Spleen (tissue), 11 donors: Measurements from ENCODE around the gene AKT3. TPM values are rescaled to one million over a fixed set of nuclear protein-coding genes. Genes with fewer than 3 reads are reported as not detected.

ENCODE experiments used
- DNase-seq: peaks from one replicate; pipeline ENCODE4 v3.0.0-alpha.2; 2020
- H3K27ac ChIP-seq, 8 donors: fragments of 200-600 bp; sonication (generic) in 7 of 8; 1 replicate in 4 of 8; 2 replicates in 4 of 8; pipeline versions ENCODE4 v1.5.0 to v1.8.0; 2016 to 2021; ENCODE audit warnings: inconsistent platforms in 4 of 8, mild to moderate bottlenecking in 4 of 8, moderate library complexity in 1 of 8
- H3K27me3 ChIP-seq, 7 donors: fragments of 200-600 bp; sonication (generic) in 6 of 7; replicated peaks in 1 of 7; 1 replicate in 4 of 7; 2 replicates in 3 of 7; pipeline versions ENCODE4 v1.5.0 to v1.8.0; 2016 to 2021; ENCODE audit warnings: inconsistent platforms in 3 of 7, mild to moderate bottlenecking in 1 of 7
- H3K36me3 ChIP-seq, 6 donors: fragments of 200-600 bp; sonication (generic) in 5 of 6; 1 replicate in 4 of 6; 2 replicates in 2 of 6; pipeline versions ENCODE4 v1.5.0 to v1.8.0; 2016 to 2021; ENCODE audit warnings: inconsistent platforms in 2 of 6
- H3K4me1 ChIP-seq, 6 donors: fragments of 200-600 bp; sonication (generic) in 5 of 6; 1 replicate in 3 of 6; 2 replicates in 3 of 6; pipeline versions ENCODE4 v1.5.0 to v1.8.0; 2016 to 2021; ENCODE audit warnings: inconsistent platforms in 3 of 6
- H3K4me3 ChIP-seq, 8 donors: fragments of 200-600 bp; sonication (generic) in 7 of 8; 1 replicate in 4 of 8; 2 replicates in 4 of 8; pipeline versions ENCODE4 v1.5.0 to v1.8.0; 2016 to 2021; ENCODE audit warnings: inconsistent platforms in 4 of 8, mild to moderate bottlenecking in 4 of 8, moderate library complexity in 2 of 8
- H3K9me3 ChIP-seq, 8 donors: fragments of 200-600 bp; sonication (generic) in 7 of 8; 1 replicate in 4 of 8; 2 replicates in 4 of 8; pipeline versions ENCODE4 v1.5.0 to v1.8.0; 2016 to 2021; ENCODE audit warnings: inconsistent platforms in 4 of 8
- CTCF ChIP-seq, 11 experiments: fragments of 200-600 bp in 7 of 11; fragments of 450-650 bp in 4 of 11; sonication (generic) in 4 of 11; IDR thresholded peaks in 8 of 11; conservative IDR thresholded peaks in 3 of 11; 1 replicate in 7 of 11; 2 replicates in 4 of 11; pipeline versions ENCODE4 v1.4.0 to v1.8.0; 2016 to 2021; ENCODE audit warnings: antibody characterized with exemption in 11 of 11, inconsistent platforms in 4 of 11, mild to moderate bottlenecking in 1 of 11
- POLR2A ChIP-seq, 3 donors: fragments of 450-650 bp; IDR thresholded peaks; one replicate each; pipeline ENCODE4 v1.5.1; 2017; ENCODE audit warnings: antibody characterized with exemption in 3 of 3, mild to moderate bottlenecking in 1 of 3
- POLR2AphosphoS5 ChIP-seq, 3 donors: sonication (generic); formaldehyde crosslinking; IDR thresholded peaks; one replicate each; pipeline ENCODE4 v1.5.1; 2017; ENCODE audit warnings: antibody characterized with exemption in 3 of 3
- WGBS, 5 donors: extraction: QIAGEN DNeasy Blood & Tissue Kit in 3 of 5; methylation state at CpG; one replicate each; pipeline versions ENCODE4 v1.1.5 to v1.1.7; 2013 to 2018; 5-methylcytosine and 5-hydroxymethylcytosine counted together
- intact Hi-C: fragments of 100-400 bp; cut with DNase I; formaldehyde crosslinking; loops from one replicate; pipeline ENCODE4 v1.15.0; 2023; ENCODE audit warnings: low total_unique reads
- polyA plus RNA-seq, 3 donors: library from polyadenylated mRNA; stranded (reverse); fragments of 200-250 nt; gene quantifications; one replicate each; pipeline ENCODE4 v1.2.1, GENCODE V29; 2013
- total RNA-seq, 7 donors: library from RNA; depleted of rRNA in 3 of 7; stranded (reverse); fragments of >200 nt in 3 of 7; fragmentation: NEBNext Ultra II Directional in 4 of 7; extraction: Animal tissue kit (Norgen Biotek cat#: 25700) in 4 of 7; gene quantifications; one replicate each; pipeline versions ENCODE4 v1.1.0 to v1.2.1, GENCODE V29; 2016 to 2021
- donor health status: healthy with polysubstance abuse.
- donor health status: DM: no; HTN: no; CAD: no; lungs with moderate emphysema.
- donor health status: DM: no; HTN: no; CAD: no.
- donor health status: Bipolar disorder and iron deficiency.
- donor health status: healthy.
- donor health status: DM: no; HTN: no; CAD: no.
- donor health status: DM: yes; HTN: yes; CAD: no.

Gene AKT3
- total and polyA plus RNA-seq, 10 donors: 4.3 to 91.3 (median 46.4) TPM

DNA sequence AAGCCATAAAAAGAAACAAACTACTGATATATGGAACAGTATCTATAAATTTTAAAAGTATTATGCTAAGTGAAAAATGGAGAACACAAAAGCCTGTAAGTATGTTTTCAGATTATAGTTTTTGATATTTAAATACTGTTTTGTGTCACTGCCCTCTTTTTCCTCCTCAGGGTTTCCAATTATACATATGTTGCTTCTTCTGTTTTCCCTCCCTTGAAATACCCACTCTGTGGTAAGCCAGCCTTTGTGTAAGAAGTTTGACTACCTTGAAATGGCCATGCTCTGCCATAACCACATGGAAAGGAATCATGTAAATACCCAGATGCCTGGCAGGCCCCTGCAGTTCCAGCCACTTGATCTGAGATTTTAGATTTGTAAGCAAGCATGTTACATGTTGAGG, 248.3 kb downstream of the AKT3 start:
- Histone ChIP-seq H3K9me3 (peaks cover 4 to 24% (median 23%) of the 10 kb centered on the region in 8 donors), H3K27ac (no peak overlapping the region), H3K36me3 (peaks cover 0 to 33% (median 5%) of the 10 kb centered on the region in 6 donors), H3K4me1 (peaks cover 7 to 25% (median 11%) of the 10 kb centered on the region in 6 donors), H3K4me3 (no peak overlapping the region), H3K27me3 (no peaks in the 10 kb centered on the region)
- intact Hi-C loops: no loop called here
- TF ChIP-seq POLR2A (IDR thresholded peaks at IDR 0.05): no peak
- no peak for TF ChIP-seq CTCF (IDR thresholded peaks at IDR 0.05 in 8 of 11, conservative IDR thresholded peaks at IDR 0.05 in 3 of 11)
- TF ChIP-seq POLR2AphosphoS5 (IDR thresholded peaks at IDR 0.05): no peak
- no peak for DNase-seq

- Histone ChIP-seq H3K27me3 (no peaks in the 10 kb centered on the region), H3K4me3 (no peak overlapping the region), H3K27ac (peak overlapping the region in 2 of 8 donors; percentile 4 to 32), H3K36me3 (peaks cover 0 to 25% (median 2%) of the 10 kb centered on the region in 6 donors), H3K9me3 (peaks cover 4 to 24% (median 23%) of the 10 kb centered on the region in 8 donors), H3K4me1 (peaks cover 8 to 44% (median 19%) of the 10 kb centered on the region in 6 donors)
- intact Hi-C loops: no loop called here
- DNase-seq: no peak
- TF ChIP-seq POLR2A (IDR thresholded peaks at IDR 0.05) (no peak), POLR2AphosphoS5 (IDR thresholded peaks at IDR 0.05) (no peak), CTCF (IDR thresholded peaks at IDR 0.05 in 8 of 11, conservative IDR thresholded peaks at IDR 0.05 in 3 of 11) (no peak)
- 5 to 9% (median 8%) methylated on average over 2 of the region's 2 CpGs for WGBS, 5 donors
Measured at GRCh38 chr1:243598433-243598832, 251.6 kb downstream of the AKT3 start.

GRCh38 chr1:243597383-243597782, 252.7 kb downstream of the AKT3 start:
- Histone ChIP-seq H3K27me3 (no peaks in the 10 kb centered on the region), H3K4me3 (no peak overlapping the region), H3K9me3 (peaks cover 4 to 13% (median 12%) of the 10 kb centered on the region in 8 donors), H3K4me1 (peaks cover 8 to 44% (median 19%) of the 10 kb centered on the region in 6 donors), H3K36me3 (peaks cover 0 to 16% (median 2%) of the 10 kb centered on the region in 6 donors), H3K27ac (no peak overlapping the region)
- intact Hi-C loops: no loop called here
- TF ChIP-seq POLR2AphosphoS5 (IDR thresholded peaks at IDR 0.05) (no peak), CTCF (IDR thresholded peaks at IDR 0.05 in 8 of 11, conservative IDR thresholded peaks at IDR 0.05 in 3 of 11) (no peak), POLR2A (IDR thresholded peaks at IDR 0.05) (no peak)
- 86 to 91% (median 89%) methylated on average over 3 of the region's 3 CpGs for WGBS, 5 donors
- DNase-seq: no peak

DNA sequence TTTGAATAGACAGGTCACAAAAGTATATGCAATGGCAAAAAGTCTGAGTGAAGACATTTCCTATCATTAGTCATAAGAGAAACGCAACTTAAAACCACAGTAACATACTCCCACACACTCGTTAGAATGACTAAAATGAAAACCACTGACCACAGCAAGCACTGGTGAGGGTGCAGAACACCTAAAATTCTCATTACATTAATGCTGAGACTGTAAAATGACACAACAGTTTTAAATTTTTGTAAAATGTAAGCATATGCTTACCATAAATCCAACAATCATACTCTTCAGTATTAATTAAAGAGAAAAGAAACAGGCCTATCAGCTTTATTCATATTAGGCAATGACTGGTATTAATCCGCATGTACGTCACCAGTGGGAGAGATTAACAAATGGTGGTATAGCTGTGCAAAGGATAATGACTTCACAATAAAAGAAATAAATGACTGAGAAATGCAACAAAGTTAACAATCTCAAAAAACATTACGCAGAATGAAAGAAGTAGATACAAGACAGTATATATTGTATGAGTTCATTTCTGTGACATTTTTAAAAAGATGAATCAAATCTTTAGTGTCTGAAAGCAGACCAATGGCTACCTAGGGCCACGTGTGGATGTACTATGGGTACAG, 253.5 kb downstream of the AKT3 start:
- TF ChIP-seq POLR2A (IDR thresholded peaks at IDR 0.05) (no peak), CTCF (IDR thresholded peaks at IDR 0.05 in 8 of 11, conservative IDR thresholded peaks at IDR 0.05 in 3 of 11) (no peak), POLR2AphosphoS5 (IDR thresholded peaks at IDR 0.05) (no peak)
- Histone ChIP-seq H3K36me3 (peaks cover 0 to 8% (median 0%) of the 10 kb centered on the region in 6 donors), H3K4me3 (no peak overlapping the region), H3K27ac (peak overlapping the region in 4 of 8 donors; percentile 17 to 61 (median 44)), H3K4me1 (peaks cover 8 to 44% (median 19%) of the 10 kb centered on the region in 6 donors), H3K27me3 (no peaks in the 10 kb centered on the region), H3K9me3 (peaks cover 0 to 8% (median 4%) of the 10 kb centered on the region in 8 donors)
- 51 to 67% (median 56%) methylated on average over 6 of the region's 6 CpGs for WGBS, 5 donors
- intact Hi-C loops: no loop called here
- DNase-seq: no peak
